ENCODE measurements around the gene SPG7.

DNA sequence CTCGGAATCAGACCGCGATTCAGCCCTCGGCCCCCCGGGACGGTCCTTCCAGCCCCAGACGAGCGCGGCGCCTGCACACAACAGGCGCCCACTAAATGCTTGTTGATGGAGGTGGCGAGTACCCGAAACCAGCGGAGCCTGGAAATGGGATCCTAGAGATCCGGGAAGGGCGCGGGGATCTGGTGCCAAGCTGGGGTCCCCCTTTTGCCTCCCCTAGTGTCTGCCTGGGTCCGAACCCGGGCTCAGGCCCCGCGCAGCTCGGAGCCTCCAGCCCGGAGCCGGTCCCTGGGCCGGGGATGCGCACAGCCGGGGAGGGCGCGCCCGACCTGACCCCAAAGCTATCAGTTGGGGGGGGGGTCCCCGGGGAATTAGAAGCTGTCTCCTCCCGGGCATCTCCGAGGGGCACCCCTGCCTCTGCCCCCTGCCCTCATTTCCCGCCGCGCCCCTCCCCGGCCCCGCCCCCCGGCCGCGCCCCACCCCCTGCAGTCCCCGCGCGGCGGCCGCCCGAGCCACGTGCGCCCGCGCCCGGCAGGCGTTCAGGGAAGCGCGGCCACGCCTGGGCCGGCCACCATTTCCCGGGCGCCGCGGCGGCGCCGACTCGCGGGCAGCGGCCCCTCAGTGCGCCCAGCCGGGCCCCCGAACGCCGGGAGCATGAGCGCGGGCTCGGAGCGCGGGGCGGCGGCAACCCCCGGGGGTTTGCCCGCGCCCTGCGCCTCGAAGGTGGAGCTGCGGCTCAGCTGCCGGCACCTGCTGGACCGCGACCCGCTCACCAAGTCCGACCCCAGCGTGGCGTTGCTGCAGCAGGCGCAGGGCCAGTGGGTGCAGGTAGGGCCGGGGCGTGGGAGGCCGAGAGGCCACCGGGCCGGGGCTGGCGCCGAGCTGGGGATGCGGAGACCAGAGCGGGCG is 67.3 kb downstream of the SPG7 start, which contains the start of gene CPNE7:
- TF ChIP-seq POLR2A (IDR thresholded peaks at IDR 0.05; ENCODE audit: low read length) (no peak), GATA1 (IDR thresholded peaks at IDR 0.05; ENCODE audit: low read depth, low read length) (no peak)
